Activated CD4-positive, alpha-beta T cell treated with anti-CD3 and anti-CD28 coated beads, Interleukin-2, amount 50 U/mL, for 4 hours (primary cell): Measurements from ENCODE around the gene MTSS2.
"Not testable (repeated sequence)": the region's sequence is repeated elsewhere in the genome, so short reads cannot be mapped to it uniquely, and the experiment has no call there.

Experiments
- DNase-seq, 2 experiments: peaks; one replicate each; pipeline ENCODE4 v3.0.0-alpha.2; 2020

MTSS2 gene

DNA sequence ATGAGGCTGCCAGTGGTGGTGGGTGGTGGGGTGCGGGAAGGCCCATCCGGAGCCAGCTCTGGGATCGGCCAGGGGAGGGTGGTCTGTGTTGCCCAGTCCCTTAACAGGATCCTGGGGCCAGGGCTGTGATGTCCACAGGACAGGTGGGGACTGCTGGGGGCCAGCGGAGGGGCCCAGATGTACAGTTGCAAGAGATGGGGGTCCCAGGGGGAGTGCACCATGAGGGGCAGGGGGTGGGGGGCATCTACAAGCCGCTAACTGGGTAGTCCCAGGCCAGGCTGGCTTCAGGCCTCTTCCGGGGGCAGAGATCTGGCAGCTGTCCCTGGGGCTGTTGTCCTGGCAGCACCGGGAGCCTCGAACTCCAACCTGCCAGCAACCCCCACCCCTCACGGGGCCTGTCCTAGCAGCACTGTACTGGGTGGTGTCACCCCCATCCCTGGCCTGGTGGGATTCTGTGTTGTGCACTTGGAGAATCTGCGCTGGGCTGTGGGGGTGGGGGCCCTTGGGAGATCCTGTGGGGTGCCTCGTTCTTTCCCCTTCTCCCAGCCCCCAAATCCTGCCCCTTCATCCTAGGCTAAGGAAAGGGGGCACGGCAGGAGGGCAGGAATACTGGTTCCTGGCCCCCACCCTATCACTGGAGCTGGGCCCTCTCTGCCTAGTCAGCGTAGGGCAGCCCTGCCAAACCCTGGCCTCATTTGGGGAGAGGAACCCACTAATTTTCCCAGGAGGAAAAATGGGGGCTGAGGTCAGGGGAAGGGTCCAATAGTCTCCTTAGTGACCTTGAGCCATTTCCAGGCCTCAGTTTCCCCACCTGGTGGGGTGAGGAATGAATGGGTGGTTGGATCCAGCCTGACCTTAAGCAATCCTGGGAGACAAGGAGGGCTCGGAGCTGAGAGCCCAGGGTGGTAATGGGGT is 1.4 kb downstream of the MTSS2 start:
- no peak for DNase-seq

DNA sequence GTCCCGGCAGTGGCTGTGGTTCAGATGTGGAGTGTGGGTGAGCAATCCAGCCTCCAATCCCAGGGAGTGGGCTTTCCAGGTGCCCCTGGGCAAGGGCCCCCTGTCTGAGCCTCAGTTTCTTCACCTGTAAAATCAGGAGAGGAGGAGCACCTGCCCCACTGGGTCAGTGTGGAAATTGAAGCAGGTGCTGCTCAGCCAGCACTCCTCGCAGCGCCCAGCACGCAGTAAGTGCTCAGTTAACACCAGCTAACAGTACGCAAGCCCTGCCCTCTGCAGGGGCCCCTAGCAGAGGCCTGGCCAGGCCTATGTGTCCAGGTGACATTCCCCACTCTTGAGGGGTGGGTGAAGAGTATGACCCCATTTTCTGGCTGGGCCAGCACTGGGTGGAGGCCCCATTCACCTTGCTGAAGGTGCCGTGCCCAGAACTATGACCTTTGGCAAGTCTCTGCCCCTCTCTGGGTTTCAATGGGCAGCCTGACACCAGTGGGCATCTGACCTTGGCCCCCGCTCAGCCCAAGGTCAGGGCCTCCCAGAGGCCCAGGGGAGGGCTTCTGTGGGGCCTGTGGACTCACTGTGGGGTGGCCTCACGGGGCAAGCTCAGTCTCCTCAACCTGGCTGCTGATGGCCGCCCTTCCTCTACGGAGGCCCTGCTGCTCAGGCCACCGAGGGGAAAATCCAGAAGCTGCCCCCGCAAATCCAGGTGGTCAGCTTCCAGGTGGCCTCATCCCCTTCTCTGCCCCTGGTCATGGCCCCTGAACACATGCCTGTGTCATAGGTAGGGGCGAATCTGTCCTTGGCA is 2.5 kb downstream of the MTSS2 start:
- DNase-seq = no peak

DNA sequence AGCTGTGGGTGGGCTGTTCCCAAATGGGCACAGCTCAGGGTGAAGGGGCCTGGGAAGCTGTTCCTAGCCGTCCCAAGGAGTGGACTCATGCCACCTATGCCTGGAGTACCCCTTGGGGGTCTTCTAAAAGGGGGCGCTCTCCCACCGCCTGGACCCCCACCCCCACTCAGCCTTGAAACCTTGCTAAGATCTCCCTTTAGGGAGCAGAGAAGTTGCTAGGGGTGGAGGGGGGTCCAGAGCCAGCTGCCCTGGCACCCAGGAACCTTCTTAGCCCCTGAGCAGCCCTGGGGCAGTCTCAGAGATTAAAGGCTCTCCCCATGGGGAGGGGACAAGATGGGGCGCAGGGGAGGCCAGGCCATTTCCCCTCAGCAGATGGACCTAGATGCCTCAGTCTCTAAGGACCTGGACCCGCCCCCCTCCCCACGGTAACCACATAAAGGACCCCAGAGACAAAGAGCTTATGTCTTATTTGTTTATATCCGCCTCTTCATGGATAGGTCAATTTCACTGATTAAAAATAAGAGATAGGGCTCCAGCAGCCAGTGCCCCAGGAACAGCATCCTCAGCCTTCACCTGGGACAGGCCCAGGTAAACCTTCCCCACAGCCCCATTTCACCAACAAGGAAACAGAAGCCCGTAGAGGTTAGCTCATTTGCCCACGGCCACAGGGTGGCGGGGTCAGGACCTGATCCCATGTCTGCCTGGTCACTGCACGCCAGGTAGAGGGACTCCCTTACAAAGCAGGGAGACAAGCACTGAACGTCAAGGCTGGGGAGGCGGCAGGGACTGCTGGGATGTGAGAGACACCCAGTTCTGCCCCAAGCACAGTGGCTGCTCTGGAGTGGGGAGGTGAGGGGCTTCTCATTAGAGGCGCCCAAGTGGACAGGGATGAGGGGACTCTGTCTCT is 3.4 kb downstream of the MTSS2 start:
- no peak for DNase-seq

DNA sequence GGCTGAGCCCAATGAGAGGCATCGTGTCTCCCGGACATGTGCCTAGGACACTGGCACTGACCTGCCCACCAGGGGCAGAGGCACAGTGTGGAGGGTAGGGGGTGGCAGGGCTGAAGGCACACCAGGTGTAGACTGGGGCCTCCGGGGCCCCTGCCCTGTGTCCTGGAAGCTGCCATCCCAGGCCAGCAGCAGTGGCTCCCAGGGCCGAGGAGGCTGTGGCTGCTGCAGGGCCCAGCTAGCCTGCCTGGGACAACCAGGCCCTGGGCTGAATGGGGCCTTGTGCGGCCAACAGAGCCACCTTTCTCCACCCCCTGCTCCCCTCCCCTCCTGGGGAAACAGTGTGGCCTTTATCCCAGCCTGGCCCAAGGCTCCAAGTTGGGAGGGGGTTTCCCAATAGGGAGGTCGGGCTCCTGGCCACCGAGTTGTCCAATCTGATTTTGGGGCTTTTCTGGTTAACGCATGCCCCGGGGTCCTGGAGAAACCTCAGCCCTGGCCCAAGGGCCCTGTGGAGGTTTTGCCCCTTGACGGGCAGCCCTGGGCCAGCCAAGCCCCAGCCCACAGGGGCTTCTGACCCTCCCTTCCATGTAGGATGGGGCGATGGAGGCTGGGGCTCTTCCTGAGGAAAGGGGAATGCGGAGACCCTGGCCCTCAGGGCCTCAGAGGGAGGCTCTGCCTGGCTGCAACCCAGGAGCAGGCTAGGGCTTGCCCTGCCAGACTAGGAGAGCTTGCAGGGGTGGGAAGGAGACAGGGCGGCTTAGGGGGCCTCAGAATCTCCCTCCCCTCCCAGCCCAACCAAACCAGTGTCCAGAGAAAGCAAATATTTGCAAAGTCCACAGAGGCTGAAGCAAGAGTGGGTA is 4.2 kb downstream of the MTSS2 start:
- no peak for DNase-seq

DNA sequence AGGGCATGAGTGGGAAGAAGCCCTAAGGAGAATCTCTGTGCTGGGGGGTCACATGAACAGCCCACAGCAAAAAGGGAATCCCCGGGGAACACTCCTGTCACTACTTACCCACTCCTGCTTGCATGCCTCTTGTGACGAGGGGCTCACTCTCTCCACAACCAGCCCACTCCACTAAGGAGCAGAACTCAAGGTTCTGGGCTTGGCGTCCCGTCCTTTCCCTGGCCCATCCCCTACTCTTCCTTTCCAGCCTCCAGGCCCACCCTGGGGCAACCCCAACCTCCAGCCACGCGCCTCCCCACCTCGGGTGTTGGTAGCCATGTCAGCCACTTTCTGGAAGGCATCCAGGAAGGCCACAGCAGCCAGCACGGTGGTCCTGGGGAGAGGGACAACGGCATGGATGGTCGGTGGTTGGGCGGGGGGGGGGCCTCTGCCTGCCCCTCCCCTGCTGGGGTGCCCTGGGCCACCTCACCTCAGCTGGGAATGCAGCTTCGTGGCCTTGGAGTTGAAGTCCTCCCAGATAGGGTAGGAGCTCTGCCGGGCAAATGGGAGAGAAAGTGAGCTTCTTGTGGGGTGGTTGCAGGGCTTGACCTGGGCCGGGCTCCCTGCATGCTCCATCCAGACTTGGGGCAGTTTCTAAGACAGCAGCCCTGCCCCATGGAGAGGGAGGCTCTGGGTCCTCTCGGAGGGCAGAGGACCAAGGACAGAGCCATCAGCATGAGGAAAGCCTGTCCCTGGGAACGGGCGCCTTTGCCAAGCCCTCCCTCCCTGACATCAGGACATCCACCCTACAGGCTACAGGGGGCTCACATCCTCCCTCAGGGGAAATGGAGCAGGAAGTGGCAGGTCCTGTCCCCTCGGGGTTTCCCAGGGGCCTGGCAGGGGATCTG is 5.1 kb downstream of the MTSS2 start:
- no peak for DNase-seq

DNA sequence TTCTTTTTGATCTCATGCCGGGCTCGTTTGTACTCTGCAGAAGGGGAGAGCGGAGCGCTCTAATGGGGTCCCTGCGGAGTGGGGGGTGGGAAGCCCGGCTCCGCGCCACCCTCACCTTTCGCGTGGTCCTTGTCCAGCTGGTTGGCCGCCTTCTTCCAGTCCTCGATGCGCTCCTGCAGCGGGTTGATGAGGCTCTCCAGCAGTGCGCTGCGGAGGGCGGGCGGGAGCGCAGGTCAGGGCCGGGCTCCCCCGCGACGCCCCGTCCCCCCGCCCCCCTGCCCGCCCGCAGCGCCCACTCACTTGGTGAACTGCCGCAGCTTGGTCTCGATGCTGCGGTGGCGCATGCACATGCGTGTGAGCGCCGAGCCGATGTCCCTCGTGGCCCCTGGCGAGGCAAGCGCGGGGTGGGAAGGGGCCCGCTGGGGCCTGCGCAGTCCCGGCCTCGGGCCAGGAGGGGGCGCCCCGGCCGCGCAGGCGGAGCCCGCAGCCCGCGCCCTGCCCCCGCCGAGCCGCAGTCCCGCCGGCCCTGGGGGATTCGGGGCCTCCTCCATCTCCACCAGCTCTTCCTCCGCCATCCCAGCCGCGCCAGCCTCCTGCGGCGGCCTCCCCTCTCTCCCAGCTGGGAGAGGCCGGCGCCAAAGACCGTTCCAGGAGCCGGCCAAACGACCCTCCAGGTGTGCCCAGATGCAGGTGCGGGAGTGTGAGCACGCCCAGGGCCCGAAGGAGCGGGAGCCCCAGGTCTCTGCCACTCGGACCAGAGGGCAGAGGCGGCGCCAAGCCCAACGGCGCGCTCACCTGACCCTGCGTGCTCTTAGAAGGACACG is 6.0 kb downstream of the MTSS2 start:
- no peak for DNase-seq

DNA sequence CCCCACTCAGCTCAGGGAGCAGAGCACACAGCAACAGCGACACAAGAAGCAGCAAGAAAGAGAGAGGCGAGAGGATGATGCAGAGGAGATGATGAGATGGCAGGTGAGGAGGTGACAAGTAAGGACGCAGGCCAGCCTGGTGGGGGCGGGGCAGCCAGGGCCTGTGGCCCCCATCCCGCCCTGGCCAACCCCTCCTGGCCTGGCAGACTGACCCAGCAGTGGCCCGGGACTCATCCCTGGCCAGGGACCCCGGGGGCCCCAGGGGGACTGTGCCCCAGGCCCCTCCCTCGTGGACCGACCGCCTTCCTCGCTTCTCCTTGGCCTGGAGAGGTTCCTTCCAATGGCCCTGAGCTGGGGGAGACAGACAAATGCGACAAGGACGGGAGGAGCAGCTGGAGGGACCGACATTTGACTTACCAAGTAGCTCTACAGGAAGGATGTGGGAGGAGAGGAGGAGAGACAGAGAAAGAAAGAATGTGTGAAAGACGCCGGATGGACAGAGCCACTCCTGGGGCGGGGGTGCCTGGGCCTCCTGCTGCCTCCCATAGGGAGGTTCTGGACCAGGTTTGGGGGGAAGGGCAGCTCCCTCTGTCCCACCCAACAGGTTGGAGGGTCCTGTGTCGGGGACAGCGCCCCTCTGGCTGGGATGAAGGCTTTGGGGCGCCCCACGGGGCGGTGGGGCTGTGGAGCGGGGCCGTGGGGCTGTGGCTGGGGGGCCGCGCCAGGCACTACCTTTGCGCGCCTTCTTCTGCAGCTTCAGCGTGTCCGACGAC is 6.8 kb downstream of the MTSS2 start:
- DNase-seq = no peak

DNA sequence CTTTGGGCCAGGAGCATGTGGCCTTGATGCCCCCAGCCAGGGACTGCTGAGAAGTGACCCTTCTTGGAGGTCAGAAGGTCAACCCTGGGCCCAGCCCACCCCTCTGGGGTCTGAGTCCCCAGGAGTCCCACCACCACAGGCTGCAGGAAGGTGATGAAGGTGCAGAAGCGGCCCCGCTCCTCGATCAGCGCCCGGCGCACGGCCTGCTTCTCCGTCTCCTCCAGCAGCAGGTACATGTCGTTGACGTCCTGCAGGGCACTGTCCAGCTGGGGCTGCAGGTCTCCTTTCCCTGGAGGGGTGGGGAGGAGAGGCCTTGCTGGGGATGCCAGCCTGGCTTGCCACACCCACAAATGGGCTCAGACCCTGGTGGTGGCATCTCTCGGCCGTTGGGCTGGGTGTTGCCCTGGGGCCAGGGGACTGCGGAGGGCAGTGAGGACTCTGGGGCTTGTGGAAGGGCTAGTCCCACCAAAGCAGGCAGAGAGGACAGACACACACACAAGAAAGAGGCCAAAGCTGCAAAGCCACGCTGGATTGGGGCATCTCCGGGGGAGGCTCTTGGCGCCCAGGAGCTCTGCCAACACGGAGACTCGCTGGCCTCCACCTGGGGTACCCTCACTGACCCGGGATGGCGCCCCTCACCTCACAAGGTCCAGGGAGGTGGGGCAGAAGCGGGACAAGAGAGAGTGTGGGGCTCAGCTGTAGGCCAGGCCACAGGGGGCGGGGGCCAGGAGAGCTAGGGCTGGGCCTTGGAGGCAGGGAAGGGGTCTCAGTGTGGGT is 7.5 kb downstream of the MTSS2 start:
- no peak for DNase-seq

DNA sequence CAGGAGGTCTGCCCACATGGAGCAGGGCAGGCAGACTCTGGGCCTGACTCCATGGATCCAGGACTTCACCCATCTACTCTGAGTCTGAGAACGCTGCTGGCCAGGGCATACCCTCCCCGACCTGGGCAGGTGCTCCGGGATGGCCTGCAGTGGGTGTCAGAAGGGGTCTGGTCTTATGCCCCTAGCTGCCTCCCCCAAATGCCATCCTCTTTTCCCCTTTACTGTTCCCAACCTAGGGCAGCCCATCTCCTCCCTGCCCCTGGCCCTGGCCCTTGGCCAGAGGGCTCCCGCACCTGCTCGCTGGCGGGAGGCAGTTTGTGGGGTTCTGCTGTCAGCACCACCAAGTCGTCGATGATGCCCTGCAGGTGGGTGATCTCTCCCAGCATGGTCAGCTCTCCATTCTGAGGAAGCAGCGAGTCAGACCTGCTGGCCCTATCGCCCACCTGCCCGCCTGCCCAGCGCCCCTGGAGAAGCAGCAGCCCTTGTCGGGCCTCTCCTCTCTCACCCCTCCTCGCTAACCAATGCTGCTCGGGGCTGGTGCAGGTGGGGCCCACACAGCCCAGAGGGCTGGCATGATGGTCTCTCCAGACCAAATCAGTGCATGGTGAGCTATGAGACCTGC is 8.2 kb downstream of the MTSS2 start:
- DNase-seq = no peak

DNA sequence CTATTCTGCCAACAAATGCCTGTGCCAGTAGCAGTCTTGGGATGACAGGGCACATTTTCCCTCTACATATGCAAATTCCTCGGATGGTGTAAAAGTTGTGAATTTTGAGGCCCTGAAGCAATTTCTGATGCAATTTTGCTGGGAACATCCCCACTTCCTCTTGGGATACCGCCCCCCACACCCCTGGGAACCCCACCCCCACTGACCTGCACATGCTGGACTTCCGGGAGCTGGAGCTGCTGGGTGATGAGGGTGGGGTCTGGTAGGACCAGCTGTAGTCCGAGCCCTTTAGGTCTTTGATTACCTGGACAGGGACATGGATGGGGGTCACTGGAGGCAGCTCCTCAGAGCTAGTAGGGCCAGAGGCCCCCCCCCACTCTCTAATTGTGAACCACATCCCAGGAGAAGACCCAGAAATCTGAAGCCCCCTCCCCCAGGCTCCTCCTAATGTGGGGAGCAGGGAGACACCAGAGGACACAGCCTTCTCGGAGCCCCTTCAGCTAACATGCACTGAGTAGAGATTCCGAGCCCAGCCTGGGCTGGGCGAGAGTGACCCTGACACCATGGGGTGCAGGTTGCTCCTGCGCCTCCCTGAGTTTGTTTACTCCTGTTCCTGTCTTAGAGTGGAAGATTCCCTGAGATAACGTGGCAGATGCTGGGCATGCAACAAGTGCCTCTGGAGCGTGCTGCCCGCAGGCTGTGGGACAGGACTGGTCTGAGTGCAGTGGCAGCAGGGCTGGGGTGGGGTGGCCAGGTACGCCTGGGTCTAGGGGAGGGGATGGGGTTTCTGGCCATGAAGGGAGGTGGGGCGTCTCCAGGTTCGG is 9.0 kb downstream of the MTSS2 start:
- DNase-seq = no peak

DNA sequence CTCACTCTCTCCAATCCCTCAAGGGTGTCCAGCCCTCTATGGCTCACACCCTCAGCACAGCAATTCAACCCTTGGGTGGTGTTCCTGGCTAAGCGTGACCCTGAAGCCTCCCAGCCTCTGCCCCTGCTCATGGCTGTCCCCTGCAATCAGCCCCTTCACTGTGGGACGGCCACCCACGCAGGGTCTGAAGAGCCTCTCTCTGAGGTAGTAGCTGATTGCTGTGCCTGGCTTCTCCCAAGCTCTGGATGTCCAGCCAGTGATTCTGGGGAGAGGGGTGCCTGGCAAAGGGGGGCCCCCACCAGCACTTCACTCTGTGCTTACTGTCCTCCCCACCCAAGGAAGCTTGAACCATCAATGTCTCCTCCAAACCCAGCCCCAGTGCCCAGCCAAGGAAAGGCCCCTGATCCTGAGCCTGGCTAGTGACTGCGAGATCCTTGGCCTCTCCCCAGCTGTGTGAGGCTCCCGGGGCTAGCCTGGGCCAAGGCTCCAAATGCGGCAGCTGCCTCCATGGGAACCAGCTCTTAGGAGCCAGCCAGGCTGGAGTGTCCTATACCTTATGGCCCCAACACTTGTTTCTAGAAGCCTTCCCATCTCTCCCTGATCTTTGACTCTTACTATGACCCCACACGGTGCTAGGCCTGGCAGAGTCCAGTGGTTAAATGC is 9.9 kb downstream of the MTSS2 start:
- no peak for DNase-seq

DNA sequence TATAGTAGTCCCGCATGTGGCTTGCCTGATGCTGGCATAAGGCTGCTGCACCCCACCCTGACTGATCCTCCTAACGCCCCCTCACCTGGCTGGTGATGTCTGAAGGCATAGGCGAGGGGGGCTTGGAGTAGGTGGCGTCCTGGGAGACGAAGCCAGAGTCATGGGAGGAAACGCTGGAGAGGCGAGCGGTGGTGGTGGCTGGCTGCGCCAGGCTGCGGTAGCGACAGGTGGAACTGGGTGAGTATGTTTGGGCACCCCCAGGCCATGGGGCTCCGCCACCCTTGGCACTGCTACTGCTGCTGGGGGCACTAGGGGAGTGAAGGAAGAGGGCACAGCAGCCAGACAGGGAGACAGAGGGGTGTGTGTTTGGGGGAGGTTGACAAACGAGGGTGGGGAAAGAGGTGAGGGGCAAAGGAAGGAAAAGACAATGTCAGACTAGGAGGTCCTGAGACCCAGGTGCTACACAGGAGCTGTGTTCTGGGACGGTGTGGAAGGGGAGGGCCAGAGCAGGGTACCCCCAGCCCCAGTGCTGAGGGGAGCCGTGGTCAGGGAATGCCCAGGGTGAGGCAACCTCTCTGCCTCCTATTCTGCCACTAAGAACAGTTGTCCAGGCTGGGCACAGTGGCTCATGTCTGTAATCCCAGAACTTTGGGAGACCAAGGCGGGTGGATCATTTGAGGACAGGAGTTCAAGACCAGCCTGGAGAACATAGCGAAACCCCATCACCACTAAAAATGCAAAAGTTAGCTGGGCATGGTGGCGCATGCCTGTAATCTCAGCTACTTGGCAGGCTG is 11.4 kb downstream of the MTSS2 start:
- no peak for DNase-seq

DNA sequence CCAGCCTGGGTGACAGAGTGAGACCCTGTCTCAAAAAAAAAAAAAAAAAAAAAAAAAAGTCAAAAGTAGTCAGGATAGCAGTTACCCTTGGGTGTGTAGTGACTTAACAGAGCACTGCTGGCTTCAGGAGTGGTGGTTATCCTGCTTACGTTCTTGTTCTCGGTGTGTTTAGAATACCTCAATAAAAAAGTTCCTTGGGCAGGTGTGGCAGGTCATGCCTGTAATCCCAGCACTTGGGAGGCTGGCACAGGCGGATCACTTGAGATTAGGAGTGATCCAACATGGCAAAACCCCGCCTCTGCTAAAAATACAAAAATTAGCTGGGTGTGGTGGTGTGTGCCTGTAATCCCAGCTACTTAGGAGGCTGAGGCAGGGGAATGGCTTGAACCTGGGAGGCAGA is 14.9 kb downstream of the MTSS2 start:
- not testable (repeated sequence) for DNase-seq

DNA sequence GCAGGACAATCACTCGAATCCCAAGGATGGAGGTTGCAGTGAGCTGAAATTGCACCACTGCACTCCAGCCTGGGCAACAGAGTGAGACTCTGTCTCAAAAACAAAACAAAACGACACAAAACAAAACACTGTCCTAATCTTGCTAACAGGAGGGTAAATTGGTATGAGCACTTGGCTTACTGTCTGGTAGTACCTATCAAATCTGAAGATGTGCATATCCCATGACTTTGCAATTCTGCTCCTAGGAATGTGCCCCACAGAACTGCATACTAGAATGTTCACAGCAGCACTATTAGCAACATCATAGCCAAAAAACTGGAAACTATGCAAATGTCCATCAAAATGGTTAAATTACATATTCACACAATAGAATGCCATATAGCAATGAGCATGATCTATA is 15.7 kb downstream of the MTSS2 start:
- DNase-seq = no peak
